GM15510 (cell line): ENCODE data around the gene MUS81.

Source experiments
- POLR2A ChIP-seq: IDR thresholded peaks from 3 replicates; pipeline ENCODE4 v1.6.1; 2011; ENCODE audit warnings: borderline replicate concordance; ENCODE audit not compliant: insufficient read length; ENCODE audit errors: extremely low read depth

Gene MUS81

DNA sequence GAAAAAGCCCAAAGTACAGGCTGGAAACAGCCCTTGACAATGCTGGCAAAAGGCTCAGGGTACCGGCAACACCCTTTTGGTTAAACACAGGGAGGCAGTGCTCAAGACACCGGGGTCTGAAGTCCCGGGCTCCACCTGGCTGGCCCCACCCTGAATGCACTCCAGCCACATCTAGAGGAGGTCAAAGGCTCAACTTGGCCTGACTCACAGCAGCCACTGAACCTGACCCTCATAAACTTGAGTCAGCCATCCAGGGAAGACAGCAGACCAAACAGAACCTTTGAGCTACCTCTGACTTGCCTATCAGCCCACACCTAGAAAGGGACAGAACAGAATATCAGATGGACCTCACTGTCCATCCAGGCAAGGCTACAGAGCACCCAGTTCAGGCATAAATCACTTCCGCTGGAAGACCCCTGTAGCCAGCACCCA, 6.1 kb upstream of the MUS81 start:
- TF ChIP-seq POLR2A = no peak

DNA sequence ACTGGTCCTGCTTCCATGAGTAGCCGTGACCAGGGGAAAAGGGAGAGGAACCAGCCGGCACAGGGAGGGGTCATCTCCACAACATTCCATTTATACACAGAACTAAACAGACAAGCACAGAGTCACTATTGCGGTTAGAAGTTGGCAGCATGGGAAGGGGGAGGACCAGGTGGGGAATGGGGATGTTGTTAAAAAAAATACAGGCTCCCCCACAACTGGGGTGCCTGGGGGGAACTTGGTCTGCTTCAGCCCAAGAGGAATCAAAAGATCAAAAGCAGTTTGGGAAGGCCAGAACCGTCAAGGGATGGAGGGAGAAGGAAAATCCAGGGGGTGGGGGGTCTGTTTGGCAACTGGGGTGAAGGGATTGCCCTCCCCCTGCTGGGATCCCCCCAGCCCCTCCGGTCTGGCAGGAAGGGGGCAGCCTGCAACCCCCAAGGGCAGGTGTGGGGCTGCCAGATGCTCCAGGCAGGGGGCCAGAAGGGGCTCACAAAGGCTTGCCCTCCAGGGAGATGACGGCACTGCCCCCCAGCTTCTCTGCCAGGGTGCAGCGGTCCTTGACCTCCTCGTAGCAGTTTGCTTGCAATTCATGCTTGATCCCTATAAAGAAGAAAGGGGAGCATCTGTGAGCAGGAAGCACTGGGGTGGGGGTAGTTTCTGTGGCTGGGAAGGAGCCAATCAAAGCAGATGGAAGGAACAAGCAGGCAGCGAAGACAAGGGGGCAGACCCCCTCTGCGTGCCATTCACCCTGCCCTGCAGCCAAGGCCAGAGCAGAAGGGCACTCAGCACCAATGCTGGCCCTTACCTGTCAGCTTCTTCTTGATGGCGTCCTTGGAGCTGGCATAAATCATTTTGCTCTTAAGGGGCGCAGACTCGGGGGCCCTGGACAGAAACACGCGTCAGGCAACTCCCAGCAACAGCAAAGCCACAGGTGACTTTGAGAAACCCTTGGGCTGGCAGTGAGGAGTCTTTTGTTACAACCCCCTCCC, 5.1 kb upstream of the MUS81 start:
- no peak for TF ChIP-seq POLR2A

DNA sequence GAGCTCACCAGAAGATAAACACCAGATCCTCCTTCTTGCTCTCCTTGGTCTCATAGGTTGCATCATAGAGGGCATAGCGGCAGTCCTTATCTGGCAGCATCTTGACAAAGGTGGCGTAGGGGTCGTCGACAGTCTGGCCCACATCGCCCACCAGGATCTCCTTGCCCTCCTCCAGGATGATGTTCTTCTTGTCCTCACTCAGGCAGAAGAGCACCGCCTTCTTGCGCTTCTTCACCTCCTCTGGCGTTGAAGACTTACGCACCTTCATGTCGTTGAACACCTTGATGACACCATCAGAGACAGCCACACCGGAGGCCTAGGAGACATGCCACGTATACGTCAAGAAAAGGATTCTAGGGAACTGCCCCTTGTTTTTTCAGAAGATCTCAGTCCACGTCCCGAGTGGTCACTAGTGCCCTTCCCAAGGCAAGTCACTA, 4.3 kb upstream of the MUS81 start:
- TF ChIP-seq POLR2A = no peak

DNA sequence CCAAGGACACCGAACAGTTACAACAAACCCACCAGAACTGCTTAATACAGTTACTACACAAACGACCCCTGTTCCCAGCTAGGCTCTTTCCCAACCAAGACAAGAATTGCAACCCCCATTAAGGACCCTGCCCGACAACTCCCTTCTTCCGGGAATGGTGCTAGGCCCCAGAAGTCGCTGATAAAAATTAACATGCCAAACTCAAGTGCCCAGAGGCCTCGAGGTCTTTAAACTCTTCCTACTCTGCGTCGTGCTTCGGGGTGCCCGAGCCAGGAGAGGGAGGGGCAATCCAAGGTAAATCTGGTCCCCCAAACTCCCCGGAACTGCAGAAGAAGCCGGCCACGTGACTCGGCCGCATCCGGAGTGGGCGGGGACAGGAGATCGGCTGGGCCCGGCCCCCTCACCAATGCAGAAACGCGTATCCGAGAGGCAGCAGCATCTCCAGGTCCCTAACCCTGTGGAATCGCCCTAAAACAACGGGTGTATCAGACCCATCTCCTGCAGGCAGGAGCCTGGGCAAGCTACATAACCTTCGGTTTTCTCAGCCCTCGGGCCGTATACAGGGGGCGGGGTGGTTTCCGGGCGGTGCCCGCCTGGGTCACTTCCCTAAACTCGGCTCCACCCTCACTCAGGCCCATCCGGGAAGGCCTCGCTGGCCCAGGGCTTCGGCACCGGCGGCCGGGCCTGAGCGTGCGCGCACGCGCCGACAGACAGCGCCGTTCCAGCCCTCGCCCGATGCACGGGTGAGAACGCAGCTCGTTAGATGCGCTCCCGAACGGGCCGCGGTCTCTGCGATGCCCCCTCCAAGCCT, 3.3 kb upstream of the MUS81 start:
- peak; percentile 70 for TF ChIP-seq POLR2A

DNA sequence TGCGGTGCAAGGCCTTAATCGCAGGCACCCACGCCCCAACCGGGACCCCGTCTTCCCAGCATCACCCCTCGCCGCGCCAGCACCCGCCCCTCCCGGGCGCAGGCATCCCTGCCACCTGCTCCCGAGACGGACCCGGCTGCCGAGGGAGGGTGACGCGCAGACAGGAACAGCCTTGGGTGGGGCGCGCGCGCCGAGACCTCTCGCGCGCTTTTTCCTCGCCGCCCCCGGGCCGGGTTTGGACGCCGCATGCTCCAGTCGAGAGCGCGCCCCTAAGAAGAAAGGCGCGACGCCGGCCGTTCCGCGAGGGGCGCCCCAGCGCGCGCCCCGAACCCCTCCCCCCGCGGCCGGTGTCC, 2.8 kb upstream of the MUS81 start:
- TF ChIP-seq POLR2A = no peak

DNA sequence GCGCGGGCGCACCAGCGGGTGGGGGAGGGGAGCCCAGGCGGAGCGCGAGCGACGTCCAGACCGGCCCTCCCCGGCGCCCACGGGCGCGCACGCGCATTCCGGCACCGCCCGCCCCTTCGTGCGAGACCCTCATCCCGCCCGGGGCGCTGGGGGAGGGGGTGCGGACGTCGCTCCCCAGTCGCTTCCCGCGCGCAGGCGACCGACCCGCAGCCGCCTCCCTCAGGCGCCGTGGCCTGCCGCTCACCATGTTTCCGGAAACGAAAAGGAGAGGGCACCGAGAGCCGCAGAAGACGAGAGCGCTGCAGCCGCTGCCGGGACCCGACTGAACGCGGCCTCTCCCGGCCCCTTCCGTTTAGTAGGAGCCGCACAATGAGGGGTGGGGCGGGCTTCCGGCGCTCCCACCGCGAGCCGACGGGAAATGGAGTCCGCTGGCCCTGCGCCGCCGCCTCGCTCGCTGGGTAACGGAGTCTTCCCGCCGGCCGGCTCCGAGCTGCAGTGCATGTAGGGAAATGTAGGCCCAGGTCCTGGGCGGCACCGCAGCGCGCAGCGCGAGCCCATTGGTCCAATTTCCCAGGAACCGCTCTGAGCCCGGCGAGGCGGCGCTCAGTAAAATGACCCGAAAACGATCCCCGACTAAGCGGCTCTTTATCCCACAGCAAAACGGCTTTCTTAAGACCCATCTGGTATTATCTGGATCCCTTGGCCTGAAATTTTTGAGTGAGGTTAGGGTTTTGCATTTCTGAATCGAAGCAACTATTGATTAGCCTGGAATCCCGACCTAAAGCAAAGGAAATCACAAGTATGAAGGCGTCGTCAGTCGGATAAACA, 2.2 kb upstream of the MUS81 start, which contains the start of gene CFL1:
Gene CFL1 (minus strand): TSS at position 328 of the 828 bp plus-strand sequence. CDS start 81 bp downstream, at position 247.
- TF ChIP-seq POLR2A = peak; percentile 99

DNA sequence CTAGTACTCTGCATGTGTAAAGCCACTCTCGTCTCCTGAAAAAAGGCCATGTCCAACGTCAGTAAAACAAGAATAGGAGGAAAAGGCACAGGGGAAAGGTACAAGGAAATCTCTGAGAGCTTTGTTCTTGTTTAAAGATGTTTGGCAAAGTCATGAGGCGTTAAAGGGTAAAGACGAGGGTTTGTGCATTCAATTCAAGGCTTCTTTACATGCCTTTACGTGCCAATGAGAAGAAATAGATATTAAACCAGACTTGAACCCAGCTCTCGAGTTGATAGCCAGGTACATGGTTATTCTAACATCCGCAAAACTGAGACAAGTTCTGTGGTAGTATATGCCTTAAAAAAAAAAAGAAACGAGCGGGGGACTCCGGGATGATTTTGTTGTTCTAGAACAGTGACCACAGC, 1.5 kb upstream of the MUS81 start:
- no peak for TF ChIP-seq POLR2A

DNA sequence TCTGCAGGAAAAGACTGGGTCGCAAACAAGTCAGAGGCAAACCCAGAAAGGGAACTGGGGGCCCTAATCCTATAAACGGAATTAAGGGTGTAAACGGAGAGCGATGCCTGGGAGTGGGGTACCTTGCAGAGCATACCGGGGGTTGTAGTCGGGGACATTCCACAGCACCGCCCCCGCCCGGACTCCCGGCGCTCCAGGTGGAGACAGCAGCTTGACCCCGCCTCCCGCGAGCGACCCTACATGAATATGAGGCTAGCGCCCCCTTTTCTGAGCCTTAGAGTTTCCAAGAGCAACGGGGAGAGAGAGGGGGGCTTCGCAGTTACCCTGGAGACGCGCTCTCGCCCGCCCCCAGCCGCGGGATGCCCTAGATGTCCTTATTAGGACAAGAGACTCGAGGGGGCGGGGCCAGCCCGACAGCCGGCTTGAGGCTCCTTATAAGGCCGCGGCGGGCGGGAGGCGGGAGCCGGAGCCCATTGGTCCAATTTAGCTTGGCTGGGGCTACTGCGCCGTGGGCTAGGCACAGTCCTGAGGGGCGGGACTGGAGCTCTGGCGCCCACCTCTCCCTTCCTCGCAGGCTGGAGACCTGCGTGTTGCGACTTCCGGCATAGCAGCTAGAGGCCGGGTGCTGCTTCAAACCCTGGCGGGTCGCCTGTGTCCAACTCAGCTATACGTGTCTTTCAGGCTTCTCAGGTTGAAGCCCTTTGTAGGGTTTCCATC, 980 bp upstream of the MUS81 start:
- TF ChIP-seq POLR2A = peak; percentile 98

DNA sequence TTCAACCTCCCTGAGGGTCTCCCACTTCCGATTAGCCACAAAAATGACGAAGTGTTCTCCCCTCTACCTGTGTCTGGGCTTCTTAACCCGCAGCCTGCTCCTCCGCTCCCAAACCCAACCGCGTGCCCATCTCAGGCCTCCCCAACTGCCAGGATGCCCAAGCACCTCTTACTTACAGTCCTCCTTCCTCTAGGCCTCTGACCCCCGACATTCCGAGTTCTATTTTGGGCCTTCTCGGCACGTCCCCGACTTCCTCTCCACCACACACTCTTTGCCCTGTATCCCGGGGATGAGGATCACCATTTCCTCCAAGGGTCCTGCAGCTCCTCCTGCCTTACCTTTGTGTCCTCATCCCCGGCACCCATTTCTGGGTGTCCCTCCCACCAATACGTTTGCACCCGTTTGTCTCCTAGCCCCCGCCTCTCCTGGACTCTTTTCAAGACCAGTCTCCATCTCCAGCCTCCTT, 388 bp upstream of the MUS81 start:
- TF ChIP-seq POLR2A = no peak

DNA sequence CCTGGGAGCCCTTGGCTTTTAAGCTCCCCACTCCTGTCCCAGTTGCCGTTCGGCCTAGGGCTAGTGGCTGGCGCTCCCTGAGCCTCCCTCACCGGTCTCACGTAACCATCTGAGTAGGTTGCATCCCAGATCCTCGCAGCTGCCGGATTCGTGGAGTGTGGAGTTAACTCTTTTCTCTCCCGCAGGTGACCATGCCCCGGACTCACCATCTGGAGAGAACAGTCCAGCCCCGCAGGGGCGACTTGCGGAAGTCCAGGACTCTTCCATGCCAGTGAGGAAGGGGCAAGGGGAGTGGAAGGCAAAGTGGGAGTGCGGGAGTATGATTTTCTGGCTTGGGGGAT, 902 bp downstream of the MUS81 start:
- TF ChIP-seq POLR2A = no peak

DNA sequence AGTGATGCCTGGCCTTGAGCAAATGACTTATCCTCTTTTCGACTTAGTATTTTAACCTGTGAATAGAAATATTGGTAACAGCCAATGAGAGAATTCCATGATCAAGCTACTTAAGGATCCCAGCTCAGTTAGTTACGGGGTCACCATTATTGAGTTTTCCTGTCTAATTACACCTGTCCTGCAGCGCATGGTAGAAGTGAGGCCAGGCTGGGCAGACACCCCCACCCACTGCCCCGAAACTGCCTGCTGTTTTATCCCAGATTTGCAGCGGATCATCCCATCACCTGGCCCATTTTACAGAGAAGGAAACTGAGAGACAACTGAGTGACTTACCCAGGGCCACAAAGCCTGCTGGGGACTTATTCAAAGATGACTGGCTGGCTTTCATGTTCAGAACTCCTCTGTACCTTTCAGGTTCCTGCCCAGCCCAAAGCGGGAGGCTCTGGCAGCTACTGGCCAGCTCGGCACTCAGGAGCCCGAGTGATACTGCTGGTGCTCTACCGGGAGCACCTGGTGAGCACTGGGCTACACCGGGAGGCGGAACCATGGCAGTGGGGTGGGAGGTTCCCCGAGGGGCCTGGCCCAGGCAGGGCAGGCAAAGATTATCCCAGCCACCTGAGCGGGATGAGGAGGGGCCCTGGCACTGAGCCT, 1.4 kb downstream of the MUS81 start:
- no peak for TF ChIP-seq POLR2A

DNA sequence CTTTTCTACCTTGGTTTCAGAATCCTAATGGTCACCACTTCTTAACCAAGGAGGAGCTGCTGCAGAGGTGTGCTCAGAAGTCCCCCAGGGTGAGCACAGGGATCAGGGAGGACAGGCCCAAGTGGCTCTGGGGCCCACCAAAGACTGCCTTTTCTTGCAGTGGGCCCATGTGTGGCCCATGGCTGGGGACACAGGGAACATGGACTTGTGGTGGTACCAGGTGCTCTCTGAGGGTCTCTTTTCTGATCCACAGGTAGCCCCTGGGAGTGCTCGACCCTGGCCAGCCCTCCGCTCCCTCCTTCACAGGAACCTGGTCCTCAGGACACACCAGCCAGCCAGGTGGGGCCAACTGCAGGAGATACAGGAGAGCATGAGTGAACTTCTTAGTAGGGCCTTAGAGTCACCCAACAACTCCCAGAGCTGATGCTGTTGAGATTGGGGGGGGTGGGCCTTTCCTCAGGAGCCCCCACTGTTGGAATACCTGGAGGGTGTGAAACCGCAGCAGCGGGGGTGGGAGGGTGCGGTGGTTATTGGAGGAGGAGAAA, 2.0 kb downstream of the MUS81 start:
- TF ChIP-seq POLR2A = no peak

DNA sequence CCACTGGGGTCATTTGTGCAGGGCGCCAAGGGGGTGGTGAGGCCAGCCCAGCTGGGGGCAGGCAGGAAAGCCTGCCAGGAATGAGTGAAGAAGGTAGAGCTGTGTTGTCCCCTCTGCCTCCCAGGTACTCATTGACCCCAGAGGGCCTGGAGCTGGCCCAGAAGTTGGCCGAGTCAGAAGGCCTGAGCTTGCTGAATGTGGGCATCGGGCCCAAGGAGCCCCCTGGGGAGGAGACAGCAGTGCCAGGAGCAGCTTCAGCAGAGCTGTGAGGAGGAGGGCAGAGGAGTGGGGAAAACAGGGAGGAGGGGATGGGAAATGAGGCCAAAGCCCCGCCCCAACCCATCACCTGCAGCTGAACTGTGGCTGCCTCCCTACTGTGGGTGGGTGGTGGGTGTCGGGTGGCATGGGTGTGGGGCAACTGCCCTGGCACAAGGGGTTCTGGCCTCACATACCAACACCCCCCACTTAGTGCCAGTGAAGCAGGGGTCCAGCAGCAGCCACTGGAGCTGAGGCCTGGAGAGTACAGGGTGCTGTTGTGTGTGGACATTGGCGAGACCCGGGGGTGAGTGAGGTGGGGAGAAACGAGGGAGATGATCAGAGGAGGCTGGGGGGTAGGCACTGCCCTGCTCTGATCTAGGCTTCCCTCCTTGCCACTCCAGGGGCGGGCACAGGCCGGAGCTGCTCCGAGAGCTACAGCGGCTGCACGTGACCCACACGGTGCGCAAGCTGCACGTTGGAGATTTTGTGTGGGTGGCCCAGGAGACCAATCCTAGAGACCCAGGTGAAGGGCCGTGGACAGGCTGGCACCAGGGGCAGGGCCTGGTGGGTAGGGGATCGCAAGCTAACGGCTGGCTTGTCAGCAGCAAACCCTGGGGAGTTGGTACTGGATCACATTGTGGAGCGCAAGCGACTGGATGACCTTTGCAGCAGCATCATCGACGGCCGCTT, 3.0 kb downstream of the MUS81 start:
- no peak for TF ChIP-seq POLR2A
